ENCODE data around the gene MRRF.
"Not testable (repeated sequence)": the region's sequence is repeated elsewhere in the genome, so short reads cannot be mapped to it uniquely, and the experiment has no call there.

The MRRF gene

GRCh38 chr9:122320413-122320881, 55.8 kb downstream of the MRRF start:
- no peak for TF ChIP-seq CTCF (IDR thresholded peaks at IDR 0.05; ENCODE audit: low read depth, low read length)
- no peak for DNase-seq (ENCODE audit: extremely low read depth, low read depth)

GRCh38 chr9:122322553-122322952, 57.9 kb downstream of the MRRF start:
- DNase-seq (ENCODE audit: extremely low read depth, low read depth) = no peak
- TF ChIP-seq CTCF (IDR thresholded peaks at IDR 0.05; ENCODE audit: low read depth, low read length) = no peak

GRCh38 chr9:122324665-122325064, 60.0 kb downstream of the MRRF start:
- DNase-seq (ENCODE audit: extremely low read depth, low read depth) = not testable (repeated sequence)

- TF ChIP-seq CTCF (IDR thresholded peaks at IDR 0.05; ENCODE audit: low read depth, low read length) = no peak
- no peak for DNase-seq (ENCODE audit: extremely low read depth, low read depth)
Measured at GRCh38 chr9:122325124-122325523, 60.4 kb downstream of the MRRF start.

GRCh38 chr9:122327175-122327574, 62.5 kb downstream of the MRRF start:
- TF ChIP-seq CTCF (IDR thresholded peaks at IDR 0.05; ENCODE audit: low read depth, low read length) = no peak
- DNase-seq (ENCODE audit: extremely low read depth, low read depth) = no peak

GRCh38 chr9:122329597-122329996, 64.9 kb downstream of the MRRF start:
- TF ChIP-seq CTCF (IDR thresholded peaks at IDR 0.05; ENCODE audit: low read depth, low read length) = no peak
- DNase-seq (ENCODE audit: extremely low read depth, low read depth) = no peak

GRCh38 chr9:122330466-122330865, 65.8 kb downstream of the MRRF start:
- DNase-seq (ENCODE audit: extremely low read depth, low read depth) = not testable (repeated sequence)

GRCh38 chr9:122331523-122331927, 66.8 kb downstream of the MRRF start:
- TF ChIP-seq CTCF (IDR thresholded peaks at IDR 0.05; ENCODE audit: low read depth, low read length) = no peak
- DNase-seq (ENCODE audit: extremely low read depth, low read depth) = no peak

GRCh38 chr9:122332083-122332482, 67.4 kb downstream of the MRRF start:
- no peak for DNase-seq (ENCODE audit: extremely low read depth, low read depth)
- TF ChIP-seq CTCF (IDR thresholded peaks at IDR 0.05; ENCODE audit: low read depth, low read length) = no peak
